GM12878 (cell line): ENCODE measurements around the gene CORO1C. TPM values are rescaled to one million over a fixed set of nuclear protein-coding genes. Genes with fewer than 3 reads are reported as not detected.

ENCODE experiments used
- BCL11A ChIP-seq: IDR thresholded peaks from 2 replicates; pipeline ENCODE4 v1.6.1; 2011; ENCODE audit warnings: low read depth, low read length
- GATAD2B ChIP-seq: fragments of 450-650 bp; conservative IDR thresholded peaks from 2 replicates; pipeline ENCODE4 v1.6.1; 2017; ENCODE audit warnings: low read depth, mild to moderate bottlenecking, moderate library complexity
- JUNB ChIP-seq: IDR thresholded peaks from 2 replicates; pipeline ENCODE4 v1.6.1; 2016; ENCODE audit warnings: antibody characterized with exemption, mild to moderate bottlenecking
- JUND ChIP-seq: IDR thresholded peaks from 2 replicates; pipeline ENCODE4 v1.6.1; 2012; ENCODE audit warnings: low read depth, mild to moderate bottlenecking, low read length, improper control_type of control experiment, moderate library complexity
- LARP7 ChIP-seq: fragments of 450-650 bp; IDR thresholded peaks from 2 replicates; pipeline ENCODE4 v1.6.1; 2017; ENCODE audit warnings: mild to moderate bottlenecking
- MEF2A ChIP-seq: IDR thresholded peaks from 2 replicates; pipeline ENCODE4 v1.6.1; 2011; ENCODE audit warnings: low read depth, mild to moderate bottlenecking, low read length, moderate library complexity; ENCODE audit not compliant: insufficient read depth
- NR2F1 ChIP-seq: fragments of 450-650 bp; conservative IDR thresholded peaks from 2 replicates; pipeline ENCODE4 v1.6.1; 2017; ENCODE audit warnings: mild to moderate bottlenecking
- POLR2AphosphoS2 ChIP-seq: IDR thresholded peaks from 2 replicates; pipeline ENCODE4 v1.6.1; 2011; ENCODE audit warnings: low read depth, mild to moderate bottlenecking, low read length, improper control_type of control experiment, moderate library complexity
- RCOR1 ChIP-seq: conservative IDR thresholded peaks from 2 replicates; pipeline ENCODE4 v1.6.1; 2012; ENCODE audit warnings: low read depth, low read length, improper control_type of control experiment
- SREBF1 ChIP-seq: IDR thresholded peaks from 2 replicates; pipeline ENCODE4 v1.6.1; 2012; ENCODE audit warnings: mild to moderate bottlenecking, low read length
- SREBF2 ChIP-seq: IDR thresholded peaks from 2 replicates; pipeline ENCODE4 v1.6.1; 2012; ENCODE audit warnings: mild to moderate bottlenecking, low read length
- TBL1XR1 ChIP-seq: IDR thresholded peaks from 2 replicates; pipeline ENCODE4 v1.6.1; 2012; ENCODE audit warnings: low read depth, low read length, improper control_type of control experiment
- TCF3 ChIP-seq: IDR thresholded peaks from 2 replicates; pipeline ENCODE4 v1.6.1; 2012; ENCODE audit warnings: low read depth, mild to moderate bottlenecking, low read length, borderline replicate concordance; ENCODE audit not compliant: insufficient read depth
- polyA plus RNA-seq, 11 experiments: library from polyadenylated mRNA; depleted of rRNA in 4 of 11; unstranded in 6 of 11; stranded (reverse) in 5 of 11; fragments of >200 nt; fragmentation: Nextera tagmentation in 4 of 11; fragmentation: Illumina TruSeq in 1 of 11; extraction: Ambion mirVana in 4 of 11; extraction: Trizol in 1 of 11; gene quantifications; 1 replicate in 1 of 11; 2 replicates in 10 of 11; pipeline versions ENCODE4 v1.2.1 to v1.2.3, GENCODE V29; 2011 to 2016; ENCODE audit warnings: inconsistent platforms in 2 of 11, missing spikeins in 2 of 11, low read depth in 1 of 11
- total RNA-seq, 4 experiments: library from RNA; depleted of rRNA in 3 of 4; stranded (reverse); fragments of >200 nt in 3 of 4; fragmentation: Illumina TruSeq in 1 of 4; extraction: Trizol in 1 of 4; gene quantifications; 2 replicates each; pipeline versions ENCODE4 v1.2.1 to v1.2.3, GENCODE V29; 2013 to 2021
- TF ChIP-seq, protein P1 (sequence below): fragments of 450-650 bp; IDR thresholded peaks from 2 replicates; pipeline ENCODE4 v1.6.1; 2016; ENCODE audit warnings: mild to moderate bottlenecking, moderate library complexity, borderline replicate concordance
- TF ChIP-seq, protein P2 (sequence below): fragments of 450-650 bp; IDR thresholded peaks from 2 replicates; pipeline ENCODE4 v1.6.1; 2017; ENCODE audit warnings: mild to moderate bottlenecking, moderate library complexity
- TF ChIP-seq, protein P3 (sequence below): IDR thresholded peaks from 2 replicates; pipeline ENCODE4 v1.6.1; 2011; ENCODE audit warnings: borderline replicate concordance, low read depth, mild to moderate bottlenecking, moderate library complexity, mixed read lengths, low read length; ENCODE audit not compliant: insufficient read depth; ENCODE audit errors: extremely low read length
- TF ChIP-seq, protein P4 (sequence below): IDR thresholded peaks from 2 replicates; pipeline ENCODE4 v1.6.1; 2011; ENCODE audit warnings: mild to moderate bottlenecking, low read depth, low read length, moderate library complexity; ENCODE audit not compliant: insufficient replicate concordance
- TF ChIP-seq, protein P5 (sequence below): IDR thresholded peaks from 2 replicates; pipeline ENCODE4 v1.6.1; 2012; ENCODE audit warnings: low read depth, low read length, improper control_type of control experiment

The CORO1C gene
- total and polyA plus RNA-seq, 10 of the 15 experiments (the other 5 are each of a cell fraction or from before 2014, with no cell fraction given): 52.7 to 254 (median 171) TPM

DNA sequence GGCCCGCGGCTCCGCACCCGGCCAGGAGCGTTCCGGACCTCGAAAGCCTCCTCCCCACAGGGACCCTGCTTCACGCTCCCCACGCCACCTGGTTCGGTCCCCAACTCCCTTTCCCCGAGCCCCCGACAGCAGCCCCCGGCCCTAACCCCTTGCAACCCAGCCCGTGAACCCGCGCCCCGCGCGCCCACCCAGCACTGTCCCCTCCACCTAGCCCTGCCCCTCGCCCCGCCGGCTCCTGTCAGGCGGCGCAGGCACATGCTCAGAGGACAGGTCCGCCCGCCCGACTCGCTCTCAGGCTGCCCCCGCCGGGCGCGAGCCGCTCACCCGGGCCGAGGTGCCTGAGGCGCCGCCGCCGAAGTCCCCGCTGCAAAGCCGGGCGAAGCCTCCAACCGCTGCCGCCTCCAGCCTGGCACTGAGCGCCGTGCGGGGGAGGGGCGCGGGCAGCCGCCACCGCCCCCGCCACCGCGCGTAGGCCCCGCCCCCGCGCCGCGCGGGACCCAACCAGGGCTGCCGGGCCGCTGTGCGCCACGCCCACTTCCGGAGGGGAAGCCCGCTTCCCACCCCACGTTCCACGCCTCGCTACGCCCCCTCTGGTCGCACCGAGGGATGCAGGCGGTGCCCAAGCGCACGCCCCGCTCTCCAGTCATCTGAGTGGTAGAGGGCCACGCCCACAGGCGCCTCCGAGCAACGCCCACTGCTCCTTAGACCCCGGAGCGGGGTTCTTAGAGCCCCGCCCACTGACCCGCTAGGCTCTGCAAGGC is at the start of gene CORO1C (continued):
- TF ChIP-seq, protein P1, sequence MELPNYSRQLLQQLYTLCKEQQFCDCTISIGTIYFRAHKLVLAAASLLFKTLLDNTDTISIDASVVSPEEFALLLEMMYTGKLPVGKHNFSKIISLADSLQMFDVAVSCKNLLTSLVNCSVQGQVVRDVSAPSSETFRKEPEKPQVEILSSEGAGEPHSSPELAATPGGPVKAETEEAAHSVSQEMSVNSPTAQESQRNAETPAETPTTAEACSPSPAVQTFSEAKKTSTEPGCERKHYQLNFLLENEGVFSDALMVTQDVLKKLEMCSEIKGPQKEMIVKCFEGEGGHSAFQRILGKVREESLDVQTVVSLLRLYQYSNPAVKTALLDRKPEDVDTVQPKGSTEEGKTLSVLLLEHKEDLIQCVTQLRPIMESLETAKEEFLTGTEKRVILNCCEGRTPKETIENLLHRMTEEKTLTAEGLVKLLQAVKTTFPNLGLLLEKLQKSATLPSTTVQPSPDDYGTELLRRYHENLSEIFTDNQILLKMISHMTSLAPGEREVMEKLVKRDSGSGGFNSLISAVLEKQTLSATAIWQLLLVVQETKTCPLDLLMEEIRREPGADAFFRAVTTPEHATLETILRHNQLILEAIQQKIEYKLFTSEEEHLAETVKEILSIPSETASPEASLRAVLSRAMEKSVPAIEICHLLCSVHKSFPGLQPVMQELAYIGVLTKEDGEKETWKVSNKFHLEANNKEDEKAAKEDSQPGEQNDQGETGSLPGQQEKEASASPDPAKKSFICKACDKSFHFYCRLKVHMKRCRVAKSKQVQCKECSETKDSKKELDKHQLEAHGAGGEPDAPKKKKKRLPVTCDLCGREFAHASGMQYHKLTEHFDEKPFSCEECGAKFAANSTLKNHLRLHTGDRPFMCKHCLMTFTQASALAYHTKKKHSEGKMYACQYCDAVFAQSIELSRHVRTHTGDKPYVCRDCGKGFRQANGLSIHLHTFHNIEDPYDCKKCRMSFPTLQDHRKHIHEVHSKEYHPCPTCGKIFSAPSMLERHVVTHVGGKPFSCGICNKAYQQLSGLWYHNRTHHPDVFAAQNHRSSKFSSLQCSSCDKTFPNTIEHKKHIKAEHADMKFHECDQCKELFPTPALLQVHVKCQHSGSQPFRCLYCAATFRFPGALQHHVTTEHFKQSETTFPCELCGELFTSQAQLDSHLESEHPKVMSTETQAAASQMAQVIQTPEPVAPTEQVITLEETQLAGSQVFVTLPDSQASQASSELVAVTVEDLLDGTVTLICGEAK: no peak
- TF ChIP-seq SREBF1: no peak
- TF ChIP-seq, protein P2, sequence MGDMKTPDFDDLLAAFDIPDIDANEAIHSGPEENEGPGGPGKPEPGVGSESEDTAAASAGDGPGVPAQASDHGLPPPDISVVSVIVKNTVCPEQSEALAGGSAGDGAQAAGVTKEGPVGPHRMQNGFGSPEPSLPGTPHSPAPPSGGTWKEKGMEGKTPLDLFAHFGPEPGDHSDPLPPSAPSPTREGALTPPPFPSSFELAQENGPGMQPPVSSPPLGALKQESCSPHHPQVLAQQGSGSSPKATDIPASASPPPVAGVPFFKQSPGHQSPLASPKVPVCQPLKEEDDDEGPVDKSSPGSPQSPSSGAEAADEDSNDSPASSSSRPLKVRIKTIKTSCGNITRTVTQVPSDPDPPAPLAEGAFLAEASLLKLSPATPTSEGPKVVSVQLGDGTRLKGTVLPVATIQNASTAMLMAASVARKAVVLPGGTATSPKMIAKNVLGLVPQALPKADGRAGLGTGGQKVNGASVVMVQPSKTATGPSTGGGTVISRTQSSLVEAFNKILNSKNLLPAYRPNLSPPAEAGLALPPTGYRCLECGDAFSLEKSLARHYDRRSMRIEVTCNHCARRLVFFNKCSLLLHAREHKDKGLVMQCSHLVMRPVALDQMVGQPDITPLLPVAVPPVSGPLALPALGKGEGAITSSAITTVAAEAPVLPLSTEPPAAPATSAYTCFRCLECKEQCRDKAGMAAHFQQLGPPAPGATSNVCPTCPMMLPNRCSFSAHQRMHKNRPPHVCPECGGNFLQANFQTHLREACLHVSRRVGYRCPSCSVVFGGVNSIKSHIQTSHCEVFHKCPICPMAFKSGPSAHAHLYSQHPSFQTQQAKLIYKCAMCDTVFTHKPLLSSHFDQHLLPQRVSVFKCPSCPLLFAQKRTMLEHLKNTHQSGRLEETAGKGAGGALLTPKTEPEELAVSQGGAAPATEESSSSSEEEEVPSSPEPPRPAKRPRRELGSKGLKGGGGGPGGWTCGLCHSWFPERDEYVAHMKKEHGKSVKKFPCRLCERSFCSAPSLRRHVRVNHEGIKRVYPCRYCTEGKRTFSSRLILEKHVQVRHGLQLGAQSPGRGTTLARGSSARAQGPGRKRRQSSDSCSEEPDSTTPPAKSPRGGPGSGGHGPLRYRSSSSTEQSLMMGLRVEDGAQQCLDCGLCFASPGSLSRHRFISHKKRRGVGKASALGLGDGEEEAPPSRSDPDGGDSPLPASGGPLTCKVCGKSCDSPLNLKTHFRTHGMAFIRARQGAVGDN: peak; percentile 83
- no peak for TF ChIP-seq TBL1XR1
- TF ChIP-seq, protein P3, sequence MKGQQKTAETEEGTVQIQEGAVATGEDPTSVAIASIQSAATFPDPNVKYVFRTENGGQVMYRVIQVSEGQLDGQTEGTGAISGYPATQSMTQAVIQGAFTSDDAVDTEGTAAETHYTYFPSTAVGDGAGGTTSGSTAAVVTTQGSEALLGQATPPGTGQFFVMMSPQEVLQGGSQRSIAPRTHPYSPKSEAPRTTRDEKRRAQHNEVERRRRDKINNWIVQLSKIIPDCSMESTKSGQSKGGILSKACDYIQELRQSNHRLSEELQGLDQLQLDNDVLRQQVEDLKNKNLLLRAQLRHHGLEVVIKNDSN: no peak
- TF ChIP-seq JUND: no peak
- no peak for TF ChIP-seq RCOR1
- no peak for TF ChIP-seq SREBF2
- TF ChIP-seq JUNB: no peak
- TF ChIP-seq GATAD2B: peak; percentile 98
- TF ChIP-seq, protein P4, sequence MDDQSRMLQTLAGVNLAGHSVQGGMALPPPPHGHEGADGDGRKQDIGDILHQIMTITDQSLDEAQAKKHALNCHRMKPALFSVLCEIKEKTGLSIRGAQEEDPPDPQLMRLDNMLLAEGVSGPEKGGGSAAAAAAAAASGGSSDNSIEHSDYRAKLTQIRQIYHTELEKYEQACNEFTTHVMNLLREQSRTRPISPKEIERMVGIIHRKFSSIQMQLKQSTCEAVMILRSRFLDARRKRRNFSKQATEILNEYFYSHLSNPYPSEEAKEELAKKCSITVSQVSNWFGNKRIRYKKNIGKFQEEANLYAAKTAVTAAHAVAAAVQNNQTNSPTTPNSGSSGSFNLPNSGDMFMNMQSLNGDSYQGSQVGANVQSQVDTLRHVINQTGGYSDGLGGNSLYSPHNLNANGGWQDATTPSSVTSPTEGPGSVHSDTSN: no peak
- TF ChIP-seq, protein P5, sequence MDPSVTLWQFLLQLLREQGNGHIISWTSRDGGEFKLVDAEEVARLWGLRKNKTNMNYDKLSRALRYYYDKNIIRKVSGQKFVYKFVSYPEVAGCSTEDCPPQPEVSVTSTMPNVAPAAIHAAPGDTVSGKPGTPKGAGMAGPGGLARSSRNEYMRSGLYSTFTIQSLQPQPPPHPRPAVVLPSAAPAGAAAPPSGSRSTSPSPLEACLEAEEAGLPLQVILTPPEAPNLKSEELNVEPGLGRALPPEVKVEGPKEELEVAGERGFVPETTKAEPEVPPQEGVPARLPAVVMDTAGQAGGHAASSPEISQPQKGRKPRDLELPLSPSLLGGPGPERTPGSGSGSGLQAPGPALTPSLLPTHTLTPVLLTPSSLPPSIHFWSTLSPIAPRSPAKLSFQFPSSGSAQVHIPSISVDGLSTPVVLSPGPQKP: peak; percentile 79
- TF ChIP-seq MEF2A: 0 out of 2 replicates have a peak, but pooled peaks have one; percentile 36
- TF ChIP-seq LARP7: peak; percentile 99
- peak; percentile 77 for TF ChIP-seq NR2F1
- TF ChIP-seq BCL11A: peak; percentile 42; the same call in 1 of the 2 replicates
- 0 out of 2 replicates have a peak, but pooled peaks have one; percentile 43 for TF ChIP-seq POLR2AphosphoS2
- 0 out of 2 replicates have a peak, but pooled peaks have one; percentile 50 for TF ChIP-seq TCF3
